HCT116 (cell line): ENCODE measurements around the gene DHRSX. TPM values are rescaled to one million over a fixed set of nuclear protein-coding genes. Genes with fewer than 3 reads are reported as not detected.

Experiments
- ATAC-seq: fragments of 200-7000 bp; cut with Tn5 transposase; 2 replicates; pipeline ENCODE4 v1.9.1; 2020; ENCODE audit warnings: mild to moderate bottlenecking, moderate library complexity
- BruUV-seq: library from RNA; stranded (reverse); fragments of 400-500 nt; replicated peaks from 2 replicates; lab custom pipeline; 2021; lab: Mats Ljungman, UMichigan
- CTCF ChIA-PET: fragments of 300-600 bp; sonication (Branson Sonifier 250); formaldehyde crosslinking; loops from one replicate; lab custom pipeline; 2021; ENCODE audit warnings: antibody characterized with exemption; lab: Charles Lee
- POLR2A ChIA-PET: fragments of 300-600, 350-600 bp; sonication (Branson Sonifier 250); formaldehyde crosslinking; loops from one replicate; lab custom pipeline; 2021; ENCODE audit warnings: antibody characterized with exemption; lab: Charles Lee
- RAD21 ChIA-PET, 2 experiments: fragments of 300-600 bp; sonication (Branson Sonifier 250); formaldehyde crosslinking; loops; one replicate each; lab custom pipeline; 2023; ENCODE audit warnings: low total read pairs in 2 of 2; ENCODE audit not compliant: uncharacterized antibody in 2 of 2, unreplicated experiment in 2 of 2, low non-redundant PET in 1 of 2; lab: Charles Lee
- DNase-seq: peaks from one replicate; pipeline ENCODE4 v3.0.0-alpha.2; 2010; ENCODE audit warnings: low read depth, low spot score
- H2AFZ ChIP-seq: fragments of 200-600 bp; shearing (Covaris generic), sonication (generic); 2 replicates; pipeline ENCODE4 v1.6.1; 2017; ENCODE audit warnings: low read depth, mixed run types, mixed read lengths, antibody characterized with exemption, low read length; ENCODE audit not compliant: poor library complexity, severe bottlenecking
- H3K27ac ChIP-seq: 2 replicates; pipeline ENCODE4 v1.5.1; 2012; ENCODE audit warnings: low read depth, low read length
- H3K27me3 ChIP-seq: fragments of 200-600 bp; sonication (generic); 2 replicates; pipeline ENCODE4 v1.6.1; 2016; ENCODE audit warnings: mixed run types, low read length, mixed read lengths; ENCODE audit not compliant: insufficient read depth
- H3K36me3 ChIP-seq, 2 experiments: fragments of 200-500 bp in 1 of 2; fragments of 200-600 bp in 1 of 2; sonication (Bioruptor generic) in 1 of 2; sonication (generic) in 1 of 2; 2 replicates each; pipeline versions ENCODE4 v1.5.1 to v1.6.1; 2014 to 2016; ENCODE audit warnings: low read length in 2 of 2, inconsistent platforms in 1 of 2, mixed read lengths in 1 of 2, mixed run types in 1 of 2; ENCODE audit not compliant: insufficient read depth in 2 of 2, control insufficient read depth in 1 of 2
- H3K4me1 ChIP-seq, 2 experiments: fragments of 200-600 bp in 1 of 2; sonication (generic) in 1 of 2; 2 replicates each; pipeline versions ENCODE4 v1.5.1 to v1.6.1; 2012 to 2017; ENCODE audit warnings: low read length in 2 of 2, inconsistent platforms in 1 of 2, mild to moderate bottlenecking in 1 of 2, mixed read lengths in 1 of 2, mixed run types in 1 of 2, moderate library complexity in 1 of 2; ENCODE audit not compliant: insufficient read depth in 2 of 2, control insufficient read depth in 1 of 2
- H3K4me2 ChIP-seq: fragments of 200-600 bp; sonication (generic); 2 replicates; pipeline ENCODE4 v1.6.1; 2017; ENCODE audit warnings: mixed run types, low read length, mixed read lengths
- H3K4me3 ChIP-seq, 2 experiments: fragments of 200-600 bp in 1 of 2; sonication (generic) in 1 of 2; replicated peaks in 1 of 2; 2 replicates each; pipeline ENCODE4 v1.5.1; 2011 to 2016; ENCODE audit warnings: low read length in 2 of 2, control low read depth in 1 of 2, low read depth in 1 of 2, mild to moderate bottlenecking in 1 of 2, mixed read lengths in 1 of 2, mixed run types in 1 of 2
- H3K79me2 ChIP-seq: fragments of 200-600 bp; sonication (generic); 2 replicates; pipeline ENCODE4 v1.6.1; 2017; ENCODE audit warnings: mild to moderate bottlenecking, mixed run types, low read length, moderate library complexity, mixed read lengths; ENCODE audit not compliant: insufficient read depth
- H3K9ac ChIP-seq: fragments of 200-600 bp; sonication (generic); 2 replicates; pipeline ENCODE4 v1.6.1; 2016; ENCODE audit warnings: low read length, mixed read lengths
- H3K9me2 ChIP-seq: fragments of 200-600 bp; sonication (generic), shearing (Covaris generic); 2 replicates; pipeline ENCODE4 v1.6.1; 2017; ENCODE audit warnings: mixed run types, mild to moderate bottlenecking, moderate library complexity; ENCODE audit not compliant: insufficient read depth
- H3K9me3 ChIP-seq, 2 experiments: fragments of 200-500 bp in 1 of 2; fragments of 200-600 bp in 1 of 2; sonication (Bioruptor generic) in 1 of 2; sonication (generic) in 1 of 2; 2 replicates each; pipeline ENCODE4 v1.6.1; 2014 to 2017; ENCODE audit warnings: low read length in 2 of 2, mixed read lengths in 2 of 2, inconsistent platforms in 1 of 2, low read depth in 1 of 2, mild to moderate bottlenecking in 1 of 2, mixed run types in 1 of 2, moderate library complexity in 1 of 2; ENCODE audit not compliant: control insufficient read depth in 1 of 2, insufficient read depth in 1 of 2
- H4K20me1 ChIP-seq: fragments of 200-600 bp; sonication (generic), shearing (Covaris generic); 2 replicates; pipeline ENCODE4 v1.6.1; 2017; ENCODE audit warnings: mixed run types, mild to moderate bottlenecking, moderate library complexity; ENCODE audit not compliant: insufficient read depth
- CBX3 ChIP-seq: IDR thresholded peaks from 2 replicates; pipeline ENCODE4 v1.6.1; 2012; ENCODE audit warnings: low read depth
- CEBPB ChIP-seq: IDR thresholded peaks from 2 replicates; pipeline ENCODE4 v1.6.1; 2012; ENCODE audit warnings: low read depth
- EGR1 ChIP-seq: IDR thresholded peaks from 2 replicates; pipeline ENCODE4 v1.6.1; 2012; ENCODE audit warnings: low read depth
- ELF1 ChIP-seq: IDR thresholded peaks from 2 replicates; pipeline ENCODE4 v1.6.1; 2012; ENCODE audit warnings: low read depth, borderline replicate concordance
- EZH2 ChIP-seq: fragments of 200-600 bp; sonication (generic); IDR thresholded peaks from 2 replicates; pipeline ENCODE4 v1.6.1; 2017; ENCODE audit warnings: antibody characterized with exemption, mixed run types
- EZH2phosphoT487 ChIP-seq: fragments of 200-600 bp; IDR thresholded peaks from 2 replicates; pipeline ENCODE4 v1.6.1; 2018; ENCODE audit warnings: antibody characterized with exemption, borderline replicate concordance
- FOSL1 ChIP-seq: IDR thresholded peaks from 2 replicates; pipeline ENCODE4 v1.6.1; 2012; ENCODE audit warnings: low read depth
- JUND ChIP-seq: IDR thresholded peaks from 2 replicates; pipeline ENCODE4 v1.6.1; 2012
- POLR2A ChIP-seq: IDR thresholded peaks from 2 replicates; pipeline ENCODE4 v1.7.0; 2011; ENCODE audit warnings: borderline replicate concordance; ENCODE audit not compliant: insufficient read depth, insufficient read length; ENCODE audit errors: extremely low read depth
- POLR2AphosphoS5 ChIP-seq: IDR thresholded peaks from 2 replicates; pipeline ENCODE4 v1.6.1; 2011; ENCODE audit warnings: mild to moderate bottlenecking, low read depth, low read length, moderate library complexity
- RAD21 ChIP-seq: IDR thresholded peaks from 2 replicates; pipeline ENCODE4 v1.6.1; 2012; ENCODE audit warnings: low read depth, mild to moderate bottlenecking
- SIN3A ChIP-seq: IDR thresholded peaks from 2 replicates; pipeline ENCODE4 v1.6.1; 2012; ENCODE audit warnings: low read depth
- SP1 ChIP-seq: IDR thresholded peaks from 2 replicates; pipeline ENCODE4 v1.6.1; 2012; ENCODE audit warnings: low read depth
- SRF ChIP-seq: IDR thresholded peaks from 2 replicates; pipeline ENCODE4 v1.6.1; 2012; ENCODE audit warnings: low read depth
- TCF7L2 ChIP-seq: IDR thresholded peaks from 2 replicates; pipeline ENCODE4 v1.7.0; 2011; ENCODE audit warnings: borderline replicate concordance, inconsistent platforms; ENCODE audit not compliant: insufficient read depth, insufficient read length; ENCODE audit errors: extremely low read depth
- ZFX ChIP-seq: fragments of 450-650 bp; IDR thresholded peaks from 2 replicates; pipeline ENCODE4 v1.6.1; 2017
- ZNF274 ChIP-seq: fragments of 200-500 bp; sonication (Bioruptor generic); IDR thresholded peaks from 2 replicates; pipeline ENCODE4 v1.6.1; 2014; ENCODE audit warnings: mild to moderate bottlenecking, low read depth, low read length, inconsistent platforms
- intact Hi-C: fragments of 100-400 bp; cut with micrococcal nuclease; formaldehyde crosslinking; loops from 2 replicates; pipeline ENCODE4 v1.10.0; 2022
- total RNA-seq: library from RNA; stranded (reverse); gene quantifications from one replicate; pipeline ENCODE4 v1.2.1, GENCODE V29; 2021; ENCODE audit not compliant: unreplicated experiment
- TF ChIP-seq, protein P1 (sequence below): IDR thresholded peaks from 2 replicates; pipeline ENCODE4 v1.6.1; 2012; ENCODE audit warnings: low read depth
- TF ChIP-seq, protein P2 (sequence below), 3 experiments: fragments of 200-600 bp in 1 of 3; sonication (generic) in 1 of 3; IDR thresholded peaks in 2 of 3; conservative IDR thresholded peaks in 1 of 3; 2 replicates each; pipeline ENCODE4 v1.5.1; 2012 to 2017; ENCODE audit warnings: low read depth in 2 of 3, low read length in 2 of 3, antibody characterized with exemption in 1 of 3, borderline replicate concordance in 1 of 3, control low read depth in 1 of 3, mild to moderate bottlenecking in 1 of 3, mixed read lengths in 1 of 3, mixed run types in 1 of 3, moderate library complexity in 1 of 3; ENCODE audit not compliant: insufficient read depth in 1 of 3
- TF ChIP-seq, protein P3 (sequence below): IDR thresholded peaks from 2 replicates; pipeline ENCODE4 v1.6.1; 2012
- TF ChIP-seq, protein P4 (sequence below): IDR thresholded peaks from 2 replicates; pipeline ENCODE4 v1.6.1; 2012

Gene DHRSX
- total RNA-seq, 1 experiment from 2014 or later: 11.9 TPM

DNA sequence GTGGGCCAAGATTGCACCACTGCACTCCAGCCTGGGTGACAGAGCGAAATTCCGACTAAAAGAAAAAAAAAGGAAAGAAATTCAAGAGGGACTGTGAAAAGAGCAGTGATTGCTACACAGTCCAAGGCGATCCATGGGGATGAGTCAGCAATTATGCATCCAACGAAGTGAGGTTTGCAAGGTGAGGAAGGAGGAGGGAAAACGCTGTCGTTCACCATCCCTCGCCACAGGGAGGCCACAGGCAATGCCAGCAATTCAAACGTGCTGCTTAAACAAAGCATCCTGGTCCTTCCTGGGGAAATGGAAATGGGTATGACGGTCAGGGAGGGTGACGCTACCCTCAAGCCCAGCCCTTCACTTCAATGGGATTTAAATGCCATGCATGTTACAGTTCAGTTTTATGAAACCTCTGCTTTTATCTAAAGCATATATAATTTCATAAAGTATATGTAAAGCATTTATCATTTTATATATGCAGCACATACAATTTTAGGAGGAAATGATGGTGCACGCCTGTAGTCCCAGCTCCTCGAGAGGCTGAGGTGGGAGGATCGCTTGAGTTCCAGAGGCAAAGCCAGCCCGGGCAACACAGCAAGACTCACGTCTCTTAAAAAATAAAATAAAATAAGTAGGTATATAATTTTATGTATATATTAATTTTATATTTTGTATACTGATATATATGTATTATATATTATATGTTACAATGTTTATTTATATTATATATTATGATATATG is 108.7 kb downstream of the DHRSX start:
- intact Hi-C loops: no loop called here
- Histone ChIP-seq H3K27me3 (no peaks in the 10 kb centered on the region), H3K79me2 (no peaks in the 10 kb centered on the region), H3K9ac (peak overlapping the region; percentile 44), H3K27ac (peak overlapping the region; percentile 85), H3K9me2 (no peaks in the 10 kb centered on the region), H3K4me3 (peak overlapping the region; percentile 18 to 42; a peak in 3 of 4 replicates), H3K9me3 (no peaks in the 10 kb centered on the region), H3K4me1 (peaks cover 46 to 68% of the 10 kb centered on the region in 2 experiments), H2AFZ (no peak overlapping the region), H3K36me3 (no peaks in the 10 kb centered on the region), H3K4me2 (peak overlapping the region; percentile 68), H4K20me1 (no peaks in the 10 kb centered on the region)
- RAD21 ChIA-PET: no interaction called here
- CTCF ChIA-PET: no interaction called here
- DNase-seq (peak; percentile 94), ATAC-seq (peak; percentile 84)
- no TSS peak for BruUV-seq
- POLR2A ChIA-PET: no interaction called here
- no peak for TF ChIP-seq TCF7L2
- no peak for TF ChIP-seq EGR1
- no peak for TF ChIP-seq EZH2
- TF ChIP-seq, protein P1, sequence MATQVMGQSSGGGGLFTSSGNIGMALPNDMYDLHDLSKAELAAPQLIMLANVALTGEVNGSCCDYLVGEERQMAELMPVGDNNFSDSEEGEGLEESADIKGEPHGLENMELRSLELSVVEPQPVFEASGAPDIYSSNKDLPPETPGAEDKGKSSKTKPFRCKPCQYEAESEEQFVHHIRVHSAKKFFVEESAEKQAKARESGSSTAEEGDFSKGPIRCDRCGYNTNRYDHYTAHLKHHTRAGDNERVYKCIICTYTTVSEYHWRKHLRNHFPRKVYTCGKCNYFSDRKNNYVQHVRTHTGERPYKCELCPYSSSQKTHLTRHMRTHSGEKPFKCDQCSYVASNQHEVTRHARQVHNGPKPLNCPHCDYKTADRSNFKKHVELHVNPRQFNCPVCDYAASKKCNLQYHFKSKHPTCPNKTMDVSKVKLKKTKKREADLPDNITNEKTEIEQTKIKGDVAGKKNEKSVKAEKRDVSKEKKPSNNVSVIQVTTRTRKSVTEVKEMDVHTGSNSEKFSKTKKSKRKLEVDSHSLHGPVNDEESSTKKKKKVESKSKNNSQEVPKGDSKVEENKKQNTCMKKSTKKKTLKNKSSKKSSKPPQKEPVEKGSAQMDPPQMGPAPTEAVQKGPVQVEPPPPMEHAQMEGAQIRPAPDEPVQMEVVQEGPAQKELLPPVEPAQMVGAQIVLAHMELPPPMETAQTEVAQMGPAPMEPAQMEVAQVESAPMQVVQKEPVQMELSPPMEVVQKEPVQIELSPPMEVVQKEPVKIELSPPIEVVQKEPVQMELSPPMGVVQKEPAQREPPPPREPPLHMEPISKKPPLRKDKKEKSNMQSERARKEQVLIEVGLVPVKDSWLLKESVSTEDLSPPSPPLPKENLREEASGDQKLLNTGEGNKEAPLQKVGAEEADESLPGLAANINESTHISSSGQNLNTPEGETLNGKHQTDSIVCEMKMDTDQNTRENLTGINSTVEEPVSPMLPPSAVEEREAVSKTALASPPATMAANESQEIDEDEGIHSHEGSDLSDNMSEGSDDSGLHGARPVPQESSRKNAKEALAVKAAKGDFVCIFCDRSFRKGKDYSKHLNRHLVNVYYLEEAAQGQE: no peak
- TF ChIP-seq CBX3: no peak
- no peak for TF ChIP-seq ZFX
- TF ChIP-seq CEBPB: no peak
- no peak for TF ChIP-seq POLR2A
- no peak for TF ChIP-seq ZNF274
- TF ChIP-seq SP1: no peak
- no peak for TF ChIP-seq RAD21
- TF ChIP-seq JUND: no peak
- no peak for TF ChIP-seq EZH2phosphoT487
- TF ChIP-seq FOSL1: no peak
- TF ChIP-seq SRF: no peak
- TF ChIP-seq ELF1: no peak
- TF ChIP-seq, protein P2, sequence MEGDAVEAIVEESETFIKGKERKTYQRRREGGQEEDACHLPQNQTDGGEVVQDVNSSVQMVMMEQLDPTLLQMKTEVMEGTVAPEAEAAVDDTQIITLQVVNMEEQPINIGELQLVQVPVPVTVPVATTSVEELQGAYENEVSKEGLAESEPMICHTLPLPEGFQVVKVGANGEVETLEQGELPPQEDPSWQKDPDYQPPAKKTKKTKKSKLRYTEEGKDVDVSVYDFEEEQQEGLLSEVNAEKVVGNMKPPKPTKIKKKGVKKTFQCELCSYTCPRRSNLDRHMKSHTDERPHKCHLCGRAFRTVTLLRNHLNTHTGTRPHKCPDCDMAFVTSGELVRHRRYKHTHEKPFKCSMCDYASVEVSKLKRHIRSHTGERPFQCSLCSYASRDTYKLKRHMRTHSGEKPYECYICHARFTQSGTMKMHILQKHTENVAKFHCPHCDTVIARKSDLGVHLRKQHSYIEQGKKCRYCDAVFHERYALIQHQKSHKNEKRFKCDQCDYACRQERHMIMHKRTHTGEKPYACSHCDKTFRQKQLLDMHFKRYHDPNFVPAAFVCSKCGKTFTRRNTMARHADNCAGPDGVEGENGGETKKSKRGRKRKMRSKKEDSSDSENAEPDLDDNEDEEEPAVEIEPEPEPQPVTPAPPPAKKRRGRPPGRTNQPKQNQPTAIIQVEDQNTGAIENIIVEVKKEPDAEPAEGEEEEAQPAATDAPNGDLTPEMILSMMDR (IDR thresholded peaks at IDR 0.05 in 2 of 3, conservative IDR thresholded peaks at IDR 0.05 in 1 of 3; ENCODE audit: borderline replicate concordance in 1 of 3, insufficient read depth in 1 of 3, low read depth in 2 of 3, low read length in 2 of 3): 0 out of 6 replicates have a peak, but pooled peaks of 1 of the 3 experiments have one; percentile 6
- TF ChIP-seq, protein P3, sequence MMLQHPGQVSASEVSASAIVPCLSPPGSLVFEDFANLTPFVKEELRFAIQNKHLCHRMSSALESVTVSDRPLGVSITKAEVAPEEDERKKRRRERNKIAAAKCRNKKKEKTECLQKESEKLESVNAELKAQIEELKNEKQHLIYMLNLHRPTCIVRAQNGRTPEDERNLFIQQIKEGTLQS: no peak
- TF ChIP-seq, protein P4, sequence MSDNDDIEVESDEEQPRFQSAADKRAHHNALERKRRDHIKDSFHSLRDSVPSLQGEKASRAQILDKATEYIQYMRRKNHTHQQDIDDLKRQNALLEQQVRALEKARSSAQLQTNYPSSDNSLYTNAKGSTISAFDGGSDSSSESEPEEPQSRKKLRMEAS: no peak
- TF ChIP-seq SIN3A: no peak
- peak; percentile 38; the same call in 1 of the 2 replicates for TF ChIP-seq POLR2AphosphoS5
